ENCODE results near the gene BRCA2.

DNA sequence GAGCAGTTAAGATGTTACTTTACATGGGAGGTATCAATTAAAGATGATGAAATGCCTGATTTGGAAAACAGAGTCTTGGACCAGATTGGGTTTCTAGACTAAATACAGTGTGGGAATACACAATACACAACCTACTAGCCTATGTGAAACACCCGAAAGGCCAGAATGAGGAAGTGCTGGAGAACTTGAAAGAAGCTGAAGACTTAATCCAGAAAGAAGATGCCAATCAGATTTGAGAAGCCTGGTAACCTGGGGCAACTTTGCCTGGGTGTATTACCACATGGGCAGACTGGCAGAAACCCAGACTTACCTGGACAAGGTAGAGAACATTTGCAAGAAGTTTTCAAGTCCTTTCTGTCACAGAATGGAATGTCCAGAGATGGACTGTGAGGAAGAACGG is 69.4 kb downstream of the BRCA2 start:
- no peak for TF ChIP-seq GATA2 (IDR thresholded peaks at IDR 0.05; ENCODE audit: low read depth, low read length)
- no peak for TF ChIP-seq GATA3 (IDR thresholded peaks at IDR 0.05; ENCODE audit: low read depth, low read length)

Measured in SH-SY5Y (cell line).